GM18526 (cell line): ENCODE data around the gene KLK7.

Experiments
- POLR2A ChIP-seq: IDR thresholded peaks from 3 replicates; pipeline ENCODE4 v1.6.1; 2011; ENCODE audit not compliant: insufficient read length; ENCODE audit errors: extremely low read depth

Gene KLK7

GRCh38 chr19:50983625-50984292 is at the start of gene KLK7:
TSS of gene KLK7 (minus strand) at chr19:50983917. CDS start at chr19:50982399, 1,518 bp downstream.
- no peak for TF ChIP-seq POLR2A

GRCh38 chr19:51031880-51032225 is 48.1 kb upstream of the KLK7 start:
- TF ChIP-seq POLR2A = no peak

- TF ChIP-seq POLR2A = no peak
These were observed 47.6 kb upstream of the KLK7 start for GRCh38 chr19:51031220-51031879.

GRCh38 chr19:51030631-51031030 is 46.9 kb upstream of the KLK7 start:
- no peak for TF ChIP-seq POLR2A

- no peak for TF ChIP-seq POLR2A
These were observed 46.0 kb upstream of the KLK7 start for GRCh38 chr19:51029718-51030117.

- no peak for TF ChIP-seq POLR2A
These were observed 44.2 kb upstream of the KLK7 start for GRCh38 chr19:51027873-51028272.

- TF ChIP-seq POLR2A = no peak
These were observed 43.5 kb upstream of the KLK7 start for GRCh38 chr19:51027126-51027806.

- TF ChIP-seq POLR2A = no peak
These were observed 42.8 kb upstream of the KLK7 start, which contains the start of gene KLK11 for GRCh38 chr19:51026554-51026831. TSS of gene KLK11 (minus strand) at chr19:51026616. CDS start at chr19:51025631, 985 bp downstream.

GRCh38 chr19:51025809-51026553 is 42.3 kb upstream of the KLK7 start:
- no peak for TF ChIP-seq POLR2A

- TF ChIP-seq POLR2A = no peak
These were observed 41.7 kb upstream of the KLK7 start for GRCh38 chr19:51025401-51025800.

GRCh38 chr19:51024924-51025323 is 41.2 kb upstream of the KLK7 start:
- no peak for TF ChIP-seq POLR2A

- TF ChIP-seq POLR2A = no peak
These were observed 40.2 kb upstream of the KLK7 start for GRCh38 chr19:51023946-51024345.

GRCh38 chr19:51022526-51022925 is 38.8 kb upstream of the KLK7 start:
- no peak for TF ChIP-seq POLR2A

- TF ChIP-seq POLR2A = no peak
These were observed 37.4 kb upstream of the KLK7 start for GRCh38 chr19:51020988-51021651.

GRCh38 chr19:51019544-51019925 is 35.8 kb upstream of the KLK7 start, which contains the start of gene KLK10:
TSS of gene KLK10 (minus strand) at chr19:51019709. CDS start at chr19:51019130, 579 bp downstream.
- no peak for TF ChIP-seq POLR2A
